Mammary epithelial cell (primary cell): ENCODE measurements around the gene ADRM1.

Experiments used
- EZH2 ChIP-seq: IDR thresholded peaks from 2 replicates; pipeline ENCODE4 v1.6.1; 2012; ENCODE audit warnings: low read length, inconsistent platforms, borderline replicate concordance
- TF ChIP-seq, protein P1 (sequence below), 2 donors: IDR thresholded peaks in 1 of 2; conservative IDR thresholded peaks in 1 of 2; 2 replicates each; pipeline ENCODE4 v1.5.1; 2011 to 2012; ENCODE audit warnings: inconsistent platforms in 2 of 2, low read length in 2 of 2, mild to moderate bottlenecking in 2 of 2, control low read depth in 1 of 2, low read depth in 1 of 2; ENCODE audit not compliant: insufficient read depth in 1 of 2; ENCODE audit errors: extremely low read depth in 1 of 2

DNA sequence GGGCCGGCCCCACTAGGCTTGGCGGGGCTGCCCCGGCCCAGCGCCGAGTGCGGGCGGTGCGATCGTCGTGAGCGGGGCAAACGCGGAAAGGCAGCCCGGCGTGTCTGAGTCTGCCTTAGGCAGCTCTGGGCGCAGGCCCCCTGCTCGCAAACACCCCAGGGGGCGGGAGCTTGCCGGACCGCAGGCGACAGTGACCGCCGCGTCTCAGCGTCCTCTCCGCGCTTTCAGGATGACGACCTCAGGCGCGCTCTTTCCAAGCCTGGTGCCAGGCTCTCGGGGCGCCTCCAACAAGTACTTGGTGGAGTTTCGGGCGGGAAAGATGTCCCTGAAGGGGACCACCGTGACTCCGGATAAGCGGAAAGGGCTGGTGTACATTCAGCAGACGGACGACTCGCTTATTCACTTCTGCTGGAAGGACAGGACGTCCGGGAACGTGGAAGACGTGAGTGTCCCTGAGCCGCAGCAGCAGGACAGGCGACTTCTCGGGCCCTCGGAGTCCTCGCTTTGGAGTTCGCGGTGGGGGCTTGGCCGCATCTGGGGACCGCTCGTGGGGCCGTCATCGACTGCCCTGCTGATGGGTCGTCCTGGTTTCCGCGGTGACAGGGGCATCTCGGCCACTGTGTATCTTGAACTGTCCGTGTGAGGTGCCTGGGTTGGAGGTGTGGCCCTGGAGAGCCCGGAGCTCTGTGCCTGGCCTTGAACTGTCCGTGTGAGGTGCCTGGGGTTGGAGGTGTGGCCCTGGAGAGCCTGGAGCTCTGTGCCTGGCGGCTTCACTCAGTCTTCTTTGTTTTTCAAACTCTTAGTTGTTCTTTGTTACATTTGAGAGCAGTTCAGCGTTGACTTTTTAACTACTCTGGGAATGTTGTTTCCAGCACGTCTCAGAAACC lies 786 bp downstream of the ADRM1 start:
- TF ChIP-seq, protein P1, sequence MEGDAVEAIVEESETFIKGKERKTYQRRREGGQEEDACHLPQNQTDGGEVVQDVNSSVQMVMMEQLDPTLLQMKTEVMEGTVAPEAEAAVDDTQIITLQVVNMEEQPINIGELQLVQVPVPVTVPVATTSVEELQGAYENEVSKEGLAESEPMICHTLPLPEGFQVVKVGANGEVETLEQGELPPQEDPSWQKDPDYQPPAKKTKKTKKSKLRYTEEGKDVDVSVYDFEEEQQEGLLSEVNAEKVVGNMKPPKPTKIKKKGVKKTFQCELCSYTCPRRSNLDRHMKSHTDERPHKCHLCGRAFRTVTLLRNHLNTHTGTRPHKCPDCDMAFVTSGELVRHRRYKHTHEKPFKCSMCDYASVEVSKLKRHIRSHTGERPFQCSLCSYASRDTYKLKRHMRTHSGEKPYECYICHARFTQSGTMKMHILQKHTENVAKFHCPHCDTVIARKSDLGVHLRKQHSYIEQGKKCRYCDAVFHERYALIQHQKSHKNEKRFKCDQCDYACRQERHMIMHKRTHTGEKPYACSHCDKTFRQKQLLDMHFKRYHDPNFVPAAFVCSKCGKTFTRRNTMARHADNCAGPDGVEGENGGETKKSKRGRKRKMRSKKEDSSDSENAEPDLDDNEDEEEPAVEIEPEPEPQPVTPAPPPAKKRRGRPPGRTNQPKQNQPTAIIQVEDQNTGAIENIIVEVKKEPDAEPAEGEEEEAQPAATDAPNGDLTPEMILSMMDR (conservative IDR thresholded peaks at IDR 0.05 in 1 of 2, IDR thresholded peaks at IDR 0.05 in 1 of 2; ENCODE audit: extremely low read depth in 1 of 2, insufficient read depth in 1 of 2, low read depth in 1 of 2, low read length in 2 of 2), result no peak
- TF ChIP-seq EZH2, result no peak
